Measurements from ENCODE around the gene CRTC1. TPM values are rescaled to one million over a fixed set of nuclear protein-coding genes. Genes with fewer than 3 reads are reported as not detected.

CRTC1 gene
- total and polyA plus RNA-seq, 2 of the 13 experiments (the other 11 are each of a cell fraction or from before 2014, with no cell fraction given): 2.0 to 2.7 TPM

GRCh38 chr19:18683109-18683957, at the start of gene CRTC1 (continued):
- TF ChIP-seq FOXA1 (IDR thresholded peaks at IDR 0.05): no peak
- peak; percentile 21; the same call in 1 of the 2 replicates for TF ChIP-seq FOXA1 (CRISPR knock-in tag; IDR thresholded peaks at IDR 0.05)
- TF ChIP-seq FOXK2 (IDR thresholded peaks at IDR 0.05): no peak
- no peak for TF ChIP-seq ZNF572 (CRISPR knock-in tag; IDR thresholded peaks at IDR 0.05)
- peak; percentile 56; the same call in 1 of the 2 replicates for TF ChIP-seq ZNF317 (CRISPR knock-in tag; IDR thresholded peaks at IDR 0.05)
- no peak for TF ChIP-seq SIX4 (CRISPR knock-in tag; IDR thresholded peaks at IDR 0.05)
- TF ChIP-seq, protein P1, sequence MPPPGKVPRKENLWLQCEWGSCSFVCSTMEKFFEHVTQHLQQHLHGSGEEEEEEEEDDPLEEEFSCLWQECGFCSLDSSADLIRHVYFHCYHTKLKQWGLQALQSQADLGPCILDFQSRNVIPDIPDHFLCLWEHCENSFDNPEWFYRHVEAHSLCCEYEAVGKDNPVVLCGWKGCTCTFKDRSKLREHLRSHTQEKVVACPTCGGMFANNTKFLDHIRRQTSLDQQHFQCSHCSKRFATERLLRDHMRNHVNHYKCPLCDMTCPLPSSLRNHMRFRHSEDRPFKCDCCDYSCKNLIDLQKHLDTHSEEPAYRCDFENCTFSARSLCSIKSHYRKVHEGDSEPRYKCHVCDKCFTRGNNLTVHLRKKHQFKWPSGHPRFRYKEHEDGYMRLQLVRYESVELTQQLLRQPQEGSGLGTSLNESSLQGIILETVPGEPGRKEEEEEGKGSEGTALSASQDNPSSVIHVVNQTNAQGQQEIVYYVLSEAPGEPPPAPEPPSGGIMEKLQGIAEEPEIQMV (CRISPR knock-in tag; IDR thresholded peaks at IDR 0.05; ENCODE audit: low read depth): 0 out of 2 replicates have a peak, but pooled peaks have one; percentile 49
- TF ChIP-seq MTF1 (CRISPR knock-in tag; IDR thresholded peaks at IDR 0.05): no peak
- no peak for TF ChIP-seq FIP1L1 (IDR thresholded peaks at IDR 0.05; ENCODE audit: borderline replicate concordance, insufficient read depth, low read depth, low read length)
- no peak for TF ChIP-seq ZNF841 (CRISPR knock-in tag; IDR thresholded peaks at IDR 0.05; ENCODE audit: borderline replicate concordance)
- TF ChIP-seq DBP (CRISPR knock-in tag; IDR thresholded peaks at IDR 0.05; ENCODE audit: not compliant biosample characterization): no peak
- TF ChIP-seq ZNF597 (CRISPR knock-in tag; IDR thresholded peaks at IDR 0.05): no peak
- TF ChIP-seq POLR2A (IDR thresholded peaks at IDR 0.05; ENCODE audit: insufficient read depth in 1 of 2, low read depth in 2 of 2, low read length in 2 of 2): peak; percentile 80
- TF ChIP-seq ZNF577 (CRISPR knock-in tag; IDR thresholded peaks at IDR 0.05; ENCODE audit: borderline replicate concordance, low read depth): no peak
- peak; percentile 41; the same call in 1 of the 2 replicates for TF ChIP-seq HDAC2 (CRISPR knock-in tag; IDR thresholded peaks at IDR 0.05)
- TF ChIP-seq ZNF619 (CRISPR knock-in tag; IDR thresholded peaks at IDR 0.05): no peak
- TF ChIP-seq HNF4A (CRISPR knock-in tag; IDR thresholded peaks at IDR 0.05): 0 out of 2 replicates have a peak, but pooled peaks have one; percentile 6
- peak; percentile 79 for TF ChIP-seq ZNF687 (CRISPR knock-in tag; IDR thresholded peaks at IDR 0.05)
- TF ChIP-seq ZNF614 (CRISPR knock-in tag; IDR thresholded peaks at IDR 0.05; ENCODE audit: borderline replicate concordance): 0 out of 2 replicates have a peak, but pooled peaks have one; percentile 35
- peak; percentile 48; the same call in 1 of the 2 replicates for TF ChIP-seq HOXA3 (CRISPR knock-in tag; IDR thresholded peaks at IDR 0.05)
- TF ChIP-seq, protein P2, sequence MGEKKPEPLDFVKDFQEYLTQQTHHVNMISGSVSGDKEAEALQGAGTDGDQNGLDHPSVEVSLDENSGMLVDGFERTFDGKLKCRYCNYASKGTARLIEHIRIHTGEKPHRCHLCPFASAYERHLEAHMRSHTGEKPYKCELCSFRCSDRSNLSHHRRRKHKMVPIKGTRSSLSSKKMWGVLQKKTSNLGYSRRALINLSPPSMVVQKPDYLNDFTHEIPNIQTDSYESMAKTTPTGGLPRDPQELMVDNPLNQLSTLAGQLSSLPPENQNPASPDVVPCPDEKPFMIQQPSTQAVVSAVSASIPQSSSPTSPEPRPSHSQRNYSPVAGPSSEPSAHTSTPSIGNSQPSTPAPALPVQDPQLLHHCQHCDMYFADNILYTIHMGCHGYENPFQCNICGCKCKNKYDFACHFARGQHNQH (CRISPR knock-in tag; IDR thresholded peaks at IDR 0.05): 0 out of 2 replicates have a peak, but pooled peaks have one; percentile 28
- no peak for TF ChIP-seq HMG20A (CRISPR knock-in tag; IDR thresholded peaks at IDR 0.05; ENCODE audit: borderline replicate concordance)

Measured in HepG2 (cell line).